Stomach (tissue), 4 donors: ENCODE measurements around the gene RAB1A.

Source experiments
- CTCF ChIP-seq, 7 experiments: fragments of 450-650 bp in 4 of 7; fragments of 200-600 bp in 3 of 7; sonication (generic) in 3 of 7; IDR thresholded peaks; one replicate each; pipeline ENCODE4 v1.5.1; 2016 to 2019; ENCODE audit warnings: antibody characterized with exemption in 7 of 7, control low read depth in 2 of 7, mild to moderate bottlenecking in 1 of 7
- POLR2A ChIP-seq, 4 donors: fragments of 450-650 bp; IDR thresholded peaks; one replicate each; pipeline ENCODE4 v1.6.1; 2016; ENCODE audit warnings: antibody characterized with exemption in 4 of 4, control low read depth in 2 of 4, mild to moderate bottlenecking in 1 of 4, moderate library complexity in 1 of 4

DNA sequence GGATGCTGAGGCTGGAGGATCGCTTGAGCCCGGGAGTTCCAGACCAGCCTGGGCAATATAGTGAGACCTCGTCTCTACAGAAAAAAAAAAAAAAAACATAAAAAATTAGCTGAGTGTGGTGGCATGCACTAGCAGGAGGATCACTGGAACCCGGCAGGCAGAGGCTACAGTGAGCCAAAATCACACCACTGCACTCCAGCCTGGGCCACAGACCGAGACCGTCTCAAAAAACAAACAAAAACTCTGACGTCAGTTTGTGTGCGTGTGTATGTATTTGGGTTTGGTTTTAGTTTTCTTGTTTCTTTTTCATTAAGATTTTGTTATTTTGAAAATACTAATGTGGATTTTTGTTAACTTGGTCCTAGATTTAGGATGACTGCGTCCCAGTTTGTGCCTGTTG, 54.7 kb downstream of the RAB1A start:
- no peak for TF ChIP-seq CTCF (IDR thresholded peaks at IDR 0.05)
- TF ChIP-seq POLR2A (IDR thresholded peaks at IDR 0.05), result no peak
